ENCODE results near the gene FGF1.

DNA sequence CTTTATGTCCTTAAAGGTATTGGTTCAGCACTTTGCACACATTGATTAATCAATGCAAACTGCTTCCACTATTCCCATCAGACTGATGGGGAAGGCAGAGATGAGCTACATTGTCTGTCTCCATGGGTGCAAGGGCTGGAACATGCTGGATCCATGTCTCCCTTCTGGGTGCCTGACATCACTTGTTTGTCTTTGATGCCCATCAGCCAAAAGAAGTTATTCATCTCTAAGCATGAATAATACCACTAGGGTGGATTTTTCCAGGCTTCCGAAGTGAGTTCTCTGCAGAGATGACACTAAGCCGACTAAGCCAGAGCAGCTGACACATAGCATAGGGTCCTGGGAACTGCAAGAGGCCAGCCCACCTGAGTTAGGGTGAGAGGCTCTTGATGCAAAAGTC, 8.7 kb downstream of the FGF1 start:
- TF ChIP-seq, protein P1, sequence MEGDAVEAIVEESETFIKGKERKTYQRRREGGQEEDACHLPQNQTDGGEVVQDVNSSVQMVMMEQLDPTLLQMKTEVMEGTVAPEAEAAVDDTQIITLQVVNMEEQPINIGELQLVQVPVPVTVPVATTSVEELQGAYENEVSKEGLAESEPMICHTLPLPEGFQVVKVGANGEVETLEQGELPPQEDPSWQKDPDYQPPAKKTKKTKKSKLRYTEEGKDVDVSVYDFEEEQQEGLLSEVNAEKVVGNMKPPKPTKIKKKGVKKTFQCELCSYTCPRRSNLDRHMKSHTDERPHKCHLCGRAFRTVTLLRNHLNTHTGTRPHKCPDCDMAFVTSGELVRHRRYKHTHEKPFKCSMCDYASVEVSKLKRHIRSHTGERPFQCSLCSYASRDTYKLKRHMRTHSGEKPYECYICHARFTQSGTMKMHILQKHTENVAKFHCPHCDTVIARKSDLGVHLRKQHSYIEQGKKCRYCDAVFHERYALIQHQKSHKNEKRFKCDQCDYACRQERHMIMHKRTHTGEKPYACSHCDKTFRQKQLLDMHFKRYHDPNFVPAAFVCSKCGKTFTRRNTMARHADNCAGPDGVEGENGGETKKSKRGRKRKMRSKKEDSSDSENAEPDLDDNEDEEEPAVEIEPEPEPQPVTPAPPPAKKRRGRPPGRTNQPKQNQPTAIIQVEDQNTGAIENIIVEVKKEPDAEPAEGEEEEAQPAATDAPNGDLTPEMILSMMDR (IDR thresholded peaks at IDR 0.05) = no peak
- no peak for TF ChIP-seq POLR2A (IDR thresholded peaks at IDR 0.05)

Measured in uterus (tissue), 2 donors.